OCI-LY1 (cell line): Measurements from ENCODE around the gene NKX2-3.

ENCODE experiments used
- H2AFZ ChIP-seq: fragments of 200-600 bp; sonication (generic), shearing (Covaris generic); 2 replicates; pipeline ENCODE4 v1.6.0; 2014; ENCODE audit warnings: antibody characterized with exemption, mild to moderate bottlenecking, low read length
- H3F3A ChIP-seq: fragments of 200-600 bp; sonication (generic), shearing (Covaris generic); 2 replicates; pipeline ENCODE4 v1.6.0; 2014; ENCODE audit warnings: mild to moderate bottlenecking, antibody characterized with exemption, low read length, moderate library complexity; ENCODE audit not compliant: insufficient read depth
- H3K27ac ChIP-seq: fragments of 200-600 bp; sonication (generic); 2 replicates; pipeline ENCODE4 v1.5.1; 2014; ENCODE audit warnings: low read length, mixed run types, mild to moderate bottlenecking, low read depth; ENCODE audit not compliant: poor library complexity, severe bottlenecking
- H3K27me3 ChIP-seq: fragments of 200-600 bp; sonication (generic); 2 replicates; pipeline ENCODE4 v1.6.0; 2014; ENCODE audit warnings: antibody characterized with exemption, mild to moderate bottlenecking, low read length, moderate library complexity; ENCODE audit not compliant: insufficient read depth
- H3K36me3 ChIP-seq: fragments of 200-600 bp; sonication (generic); 2 replicates; pipeline ENCODE4 v1.6.1; 2014; ENCODE audit warnings: mild to moderate bottlenecking, antibody characterized with exemption, low read length, moderate library complexity, mixed read lengths; ENCODE audit not compliant: insufficient read depth
- H3K4me1 ChIP-seq: fragments of 200-600 bp; sonication (generic); 2 replicates; pipeline ENCODE4 v1.5.1; 2014; ENCODE audit warnings: mild to moderate bottlenecking, low read length, moderate library complexity; ENCODE audit not compliant: insufficient read depth, severe bottlenecking
- H3K4me2 ChIP-seq: fragments of 200-600 bp; sonication (generic), shearing (Covaris generic); 2 replicates; pipeline ENCODE4 v1.6.1; 2014; ENCODE audit warnings: low read length
- H3K4me3 ChIP-seq: fragments of 200-600 bp; sonication (generic); 2 replicates; pipeline ENCODE4 v1.5.1; 2014; ENCODE audit warnings: low read length, low read depth, mild to moderate bottlenecking, mixed read lengths; ENCODE audit not compliant: poor library complexity, severe bottlenecking
- H3K79me2 ChIP-seq: fragments of 200-600 bp; shearing (Covaris generic); 2 replicates; pipeline ENCODE4 v1.6.1; 2016; ENCODE audit warnings: mixed run types, low read length, mixed read lengths; ENCODE audit not compliant: insufficient read depth
- H3K9ac ChIP-seq: fragments of 200-600 bp; sonication (generic), shearing (Covaris generic); 2 replicates; pipeline ENCODE4 v1.6.1; 2014; ENCODE audit warnings: mild to moderate bottlenecking, low read length, mixed read lengths
- H3K9me2 ChIP-seq: fragments of 200-600 bp; sonication (generic), shearing (Covaris generic); 2 replicates; pipeline ENCODE4 v1.6.1; 2014; ENCODE audit warnings: low read depth, mild to moderate bottlenecking, low read length, mixed read lengths
- H3K9me3 ChIP-seq: fragments of 200-600 bp; shearing (Covaris generic); 2 replicates; pipeline ENCODE4 v1.6.1; 2014; ENCODE audit warnings: low read length, mixed read lengths
- H4K20me1 ChIP-seq: fragments of 200-600 bp; sonication (generic), shearing (Covaris generic); 2 replicates; pipeline ENCODE4 v1.6.0; 2016; ENCODE audit warnings: mild to moderate bottlenecking, low read length; ENCODE audit not compliant: insufficient read depth
- CTCF ChIP-seq: fragments of 200-600 bp; sonication (generic), shearing (Covaris generic); IDR thresholded peaks from 2 replicates; pipeline ENCODE4 v1.5.1; 2017; ENCODE audit warnings: mild to moderate bottlenecking, antibody characterized with exemption, low read length, moderate library complexity, mixed read lengths
- EZH2 ChIP-seq: fragments of 200-600 bp; sonication (generic), shearing (Covaris generic); IDR thresholded peaks from 2 replicates; pipeline ENCODE4 v1.8.0; 2017; ENCODE audit warnings: borderline replicate concordance, mixed run types, mild to moderate bottlenecking, antibody characterized with exemption, low read length, moderate library complexity, mixed read lengths

Gene NKX2-3

GRCh38 chr10:99569961-99570360 is 37.2 kb downstream of the NKX2-3 start:
- H2AFZ ChIP-seq: no peak overlapping the region
- no peak overlapping the region for H3K4me3 ChIP-seq
- H4K20me1 ChIP-seq: no peaks in the 10 kb centered on the region
- H3F3A ChIP-seq: no peaks in the 10 kb centered on the region
- no peaks in the 10 kb centered on the region for H3K36me3 ChIP-seq
- H3K27ac ChIP-seq: no peak overlapping the region
- H3K4me2 ChIP-seq: no peak overlapping the region
- H3K4me1 ChIP-seq: no peaks in the 10 kb centered on the region
- H3K9me3 ChIP-seq: no peaks in the 10 kb centered on the region
- H3K79me2 ChIP-seq: no peaks in the 10 kb centered on the region
- no peaks in the 10 kb centered on the region for H3K27me3 ChIP-seq
- H3K9me2 ChIP-seq: no peaks in the 10 kb centered on the region
- TF ChIP-seq CTCF (no peak), EZH2 (no peak)
- no peak overlapping the region for H3K9ac ChIP-seq

- H3K27ac ChIP-seq: no peak overlapping the region
- no peaks in the 10 kb centered on the region for H3K27me3 ChIP-seq
- H3K36me3 ChIP-seq: no peaks in the 10 kb centered on the region
- no peak overlapping the region for H3K9ac ChIP-seq
- no peaks in the 10 kb centered on the region for H3F3A ChIP-seq
- no peaks in the 10 kb centered on the region for H3K79me2 ChIP-seq
- no peak overlapping the region for H2AFZ ChIP-seq
- no peaks in the 10 kb centered on the region for H3K9me2 ChIP-seq
- no peaks in the 10 kb centered on the region for H4K20me1 ChIP-seq
- H3K4me2 ChIP-seq: no peak overlapping the region
- H3K9me3 ChIP-seq: no peaks in the 10 kb centered on the region
- H3K4me3 ChIP-seq: no peak overlapping the region
- no peaks in the 10 kb centered on the region for H3K4me1 ChIP-seq
- TF ChIP-seq EZH2 (no peak), CTCF (no peak)
Measured at GRCh38 chr10:99571816-99572215, 39.1 kb downstream of the NKX2-3 start.

- Histone ChIP-seq H3K79me2 (no peaks in the 10 kb centered on the region), H2AFZ (no peak overlapping the region), H3K4me2 (no peak overlapping the region), H3K27ac (no peak overlapping the region), H3K4me3 (no peak overlapping the region), H4K20me1 (no peaks in the 10 kb centered on the region), H3F3A (no peaks in the 10 kb centered on the region), H3K9ac (no peak overlapping the region), H3K9me2 (no peaks in the 10 kb centered on the region), H3K4me1 (no peaks in the 10 kb centered on the region), H3K36me3 (no peaks in the 10 kb centered on the region), H3K27me3 (no peaks in the 10 kb centered on the region), H3K9me3 (no peaks in the 10 kb centered on the region)
- TF ChIP-seq EZH2: no peak
Measured at GRCh38 chr10:99573790-99574189, 41.0 kb downstream of the NKX2-3 start.

- no peaks in the 10 kb centered on the region for H3K79me2 ChIP-seq
- H3K4me2 ChIP-seq: no peak overlapping the region
- H3K36me3 ChIP-seq: no peaks in the 10 kb centered on the region
- H4K20me1 ChIP-seq: no peaks in the 10 kb centered on the region
- H3K9ac ChIP-seq: no peak overlapping the region
- H3K27me3 ChIP-seq: no peaks in the 10 kb centered on the region
- H3K9me3 ChIP-seq: no peaks in the 10 kb centered on the region
- TF ChIP-seq CTCF (no peak), EZH2 (no peak)
- H3K4me3 ChIP-seq: no peak overlapping the region
- H2AFZ ChIP-seq: no peak overlapping the region
- no peak overlapping the region for H3K27ac ChIP-seq
- H3K4me1 ChIP-seq: no peaks in the 10 kb centered on the region
- H3K9me2 ChIP-seq: no peaks in the 10 kb centered on the region
- no peaks in the 10 kb centered on the region for H3F3A ChIP-seq
Measured at GRCh38 chr10:99579971-99580370, 47.2 kb downstream of the NKX2-3 start.
